ENCODE data around the gene RPLP2. TPM values are rescaled to one million over a fixed set of nuclear protein-coding genes. Genes with fewer than 3 reads are reported as not detected.

RPLP2 gene
- total RNA-seq, 1 donor from 2014 or later: 211 TPM

- no peak for DNase-seq (ENCODE audit: low read depth)
- H3K36me3 ChIP-seq (ENCODE audit: control insufficient read depth, insufficient read depth, low read length): peaks cover 44% of the 10 kb centered on the region
- no peaks in the 10 kb centered on the region for H3K27me3 ChIP-seq (ENCODE audit: control insufficient read depth, insufficient read depth, low read length)
- no peak for FAIRE-seq
- TF ChIP-seq CTCF (IDR thresholded peaks at IDR 0.05; ENCODE audit: insufficient read depth, low read length, severe bottlenecking): no peak
- H3K4me3 ChIP-seq (ENCODE audit: low read depth, low read length): no peak overlapping the region
Observed at GRCh38 chr11:772429-773390, 37.1 kb upstream of the RPLP2 start.

GRCh38 chr11:773425-773824 is 36.3 kb upstream of the RPLP2 start:
- TF ChIP-seq CTCF (IDR thresholded peaks at IDR 0.05; ENCODE audit: insufficient read depth, low read length, severe bottlenecking): no peak
- no peak for DNase-seq (ENCODE audit: low read depth)
- Histone ChIP-seq H3K4me3 (ENCODE audit: low read depth, low read length) (no peak overlapping the region), H3K36me3 (ENCODE audit: control insufficient read depth, insufficient read depth, low read length) (peaks cover 44% of the 10 kb centered on the region), H3K27me3 (ENCODE audit: control insufficient read depth, insufficient read depth, low read length) (no peaks in the 10 kb centered on the region)
- FAIRE-seq: no peak

- Histone ChIP-seq H3K36me3 (ENCODE audit: control insufficient read depth, insufficient read depth, low read length) (peaks cover 44% of the 10 kb centered on the region), H3K27me3 (ENCODE audit: control insufficient read depth, insufficient read depth, low read length) (no peaks in the 10 kb centered on the region), H3K4me3 (ENCODE audit: low read depth, low read length) (no peak overlapping the region)
- TF ChIP-seq CTCF (IDR thresholded peaks at IDR 0.05; ENCODE audit: insufficient read depth, low read length, severe bottlenecking): no peak
- DNase-seq (ENCODE audit: low read depth): no peak
- FAIRE-seq: no peak
Observed at GRCh38 chr11:773830-774229, 35.9 kb upstream of the RPLP2 start.

- Histone ChIP-seq H3K4me3 (ENCODE audit: low read depth, low read length) (no peak overlapping the region), H3K36me3 (ENCODE audit: control insufficient read depth, insufficient read depth, low read length) (peaks cover 46% of the 10 kb centered on the region), H3K27me3 (ENCODE audit: control insufficient read depth, insufficient read depth, low read length) (no peaks in the 10 kb centered on the region)
- FAIRE-seq (no peak), DNase-seq (ENCODE audit: low read depth) (peak; percentile 59)
- TF ChIP-seq CTCF (IDR thresholded peaks at IDR 0.05; ENCODE audit: insufficient read depth, low read length, severe bottlenecking): no peak
Observed at GRCh38 chr11:774873-775592, 34.7 kb upstream of the RPLP2 start.

- no peaks in the 10 kb centered on the region for H3K27me3 ChIP-seq (ENCODE audit: control insufficient read depth, insufficient read depth, low read length)
- no peak for DNase-seq (ENCODE audit: low read depth)
- peaks cover 39% of the 10 kb centered on the region for H3K36me3 ChIP-seq (ENCODE audit: control insufficient read depth, insufficient read depth, low read length)
- H3K4me3 ChIP-seq (ENCODE audit: low read depth, low read length): peak overlapping the region; percentile 95
- TF ChIP-seq CTCF (IDR thresholded peaks at IDR 0.05; ENCODE audit: insufficient read depth, low read length, severe bottlenecking): no peak
- no peak for FAIRE-seq
Observed at GRCh38 chr11:776263-776560, 33.6 kb upstream of the RPLP2 start.

All from bronchial epithelial cell (primary cell).